GM21619 (cell line): ENCODE measurements around the gene DAZL.

Source experiments
- ATAC-seq: cut with Tn5 transposase; IDR thresholded peaks from one replicate; pipeline ENCODE4 v1.9.1; 2021; ENCODE audit not compliant: unreplicated experiment

Gene DAZL

DNA sequence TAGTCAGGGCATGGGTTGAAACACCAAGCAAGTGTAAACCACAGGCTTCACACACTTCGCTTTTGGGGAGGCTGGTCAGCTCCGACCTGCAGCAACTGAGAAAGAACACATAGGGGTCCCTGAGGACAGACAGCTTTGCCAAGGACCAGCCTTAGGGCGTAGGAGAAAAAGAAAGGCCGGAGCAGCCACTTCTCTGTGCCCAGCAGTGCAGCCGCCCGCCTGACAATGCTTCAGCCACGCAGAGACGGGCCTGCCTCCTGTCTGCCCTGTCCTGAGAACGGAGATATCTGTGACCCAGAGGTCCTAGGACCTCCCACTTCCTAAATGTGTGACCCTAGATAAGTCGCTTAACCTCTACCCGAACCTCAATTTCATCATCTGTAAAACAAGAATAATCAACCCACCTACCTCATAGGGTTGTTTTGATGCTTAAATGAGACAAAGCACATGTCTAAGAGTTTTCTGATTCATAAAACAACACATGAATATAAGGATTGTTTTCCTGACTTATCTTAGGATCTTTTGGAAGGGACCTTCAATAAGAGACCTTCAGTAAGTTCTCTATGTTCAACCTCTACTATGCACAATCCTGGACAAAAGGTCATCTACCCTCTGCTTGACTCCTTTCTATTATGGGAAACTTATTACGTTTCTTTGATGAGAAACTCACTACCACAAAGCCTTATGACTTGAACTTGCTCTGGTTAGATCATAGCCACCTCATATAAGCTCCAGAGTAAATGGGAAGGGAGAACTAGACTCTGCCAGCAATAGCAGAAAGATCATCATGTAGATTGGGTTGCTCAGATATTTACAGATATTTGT lies 58.8 kb downstream of the DAZL start:
- ATAC-seq = no peak

DNA sequence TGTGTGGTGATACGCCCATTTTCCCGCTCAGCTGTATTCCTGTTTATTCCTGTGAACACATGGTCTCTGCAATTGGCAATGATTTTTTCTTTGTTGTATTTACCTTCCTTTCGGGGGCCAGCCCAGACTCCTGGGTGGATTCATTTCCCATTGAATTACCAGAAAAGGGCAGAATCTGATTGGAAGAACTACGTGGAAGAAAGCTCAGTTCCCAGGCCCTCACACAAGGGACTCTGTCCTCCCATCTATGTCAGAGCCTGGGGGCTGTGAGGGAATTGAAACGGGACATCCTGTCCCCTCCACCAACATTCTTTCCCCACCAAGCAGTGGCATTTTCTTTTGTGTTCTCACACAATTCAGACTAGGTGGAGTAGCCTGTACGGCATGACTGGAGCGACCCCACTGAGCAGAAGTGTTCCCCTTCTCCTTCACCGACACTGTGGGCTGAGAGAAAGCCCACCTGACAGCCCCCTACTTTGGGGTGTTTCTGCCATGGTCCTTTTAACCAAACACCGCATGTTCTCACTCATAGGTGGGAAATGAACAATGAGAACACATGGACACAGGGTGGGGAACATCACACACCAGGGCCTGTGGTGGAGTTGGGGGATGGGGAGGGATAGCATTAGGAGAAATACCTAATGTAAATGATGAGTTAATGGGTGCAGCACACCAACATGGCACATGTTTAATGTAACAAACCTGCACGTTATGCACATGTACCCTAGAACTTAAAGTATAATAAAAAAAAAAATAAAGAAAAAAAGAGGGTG lies 59.6 kb downstream of the DAZL start:
- no peak for ATAC-seq

DNA sequence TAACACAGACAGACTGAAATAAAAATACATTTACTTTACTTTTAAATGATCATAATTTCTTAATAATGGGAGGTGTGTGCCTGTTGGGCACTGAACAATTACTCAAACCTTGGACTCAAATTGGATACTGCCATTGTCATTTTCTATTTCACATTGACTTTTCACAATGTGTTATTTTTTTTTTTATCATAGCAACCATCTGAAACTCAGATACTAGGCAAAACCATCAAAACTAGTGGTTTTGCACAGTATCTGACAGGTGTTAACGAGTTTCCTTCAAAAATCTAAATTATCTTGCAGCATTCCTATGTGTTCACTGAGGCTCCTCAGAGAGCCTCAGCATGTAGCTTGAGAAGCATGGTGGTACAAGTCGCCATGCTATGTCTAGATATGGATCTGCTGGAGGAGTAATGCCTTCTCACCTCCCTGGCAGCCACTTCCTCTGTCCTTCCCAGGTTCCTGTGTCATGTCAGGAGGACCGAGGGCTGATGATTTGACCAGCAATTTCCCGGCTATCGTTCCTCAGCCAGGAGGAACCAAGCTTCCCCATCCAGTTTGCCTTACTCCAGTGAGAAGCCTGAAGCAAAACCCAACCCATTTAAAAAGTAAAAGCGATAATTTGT lies 61.9 kb downstream of the DAZL start:
- ATAC-seq = no peak

DNA sequence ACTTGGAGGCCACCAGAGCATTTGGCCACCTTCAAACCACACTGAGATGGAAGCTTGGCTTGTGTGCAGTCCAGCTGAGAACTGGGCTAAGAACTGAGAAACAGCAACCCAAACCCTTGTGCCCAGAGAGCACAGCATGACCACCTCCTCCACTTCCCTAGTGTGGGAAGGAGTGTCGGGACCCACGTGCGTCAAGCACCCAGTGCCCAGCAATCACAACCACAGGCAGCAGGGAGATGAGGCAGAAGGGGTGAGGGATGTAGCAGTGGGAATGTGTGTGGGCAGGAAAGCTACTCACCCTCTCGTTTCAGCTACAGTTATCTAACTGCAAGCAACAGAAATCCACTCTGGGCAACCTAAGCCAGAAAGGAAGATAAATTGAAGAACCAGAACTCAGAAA lies 66.7 kb downstream of the DAZL start:
- ATAC-seq = no peak

DNA sequence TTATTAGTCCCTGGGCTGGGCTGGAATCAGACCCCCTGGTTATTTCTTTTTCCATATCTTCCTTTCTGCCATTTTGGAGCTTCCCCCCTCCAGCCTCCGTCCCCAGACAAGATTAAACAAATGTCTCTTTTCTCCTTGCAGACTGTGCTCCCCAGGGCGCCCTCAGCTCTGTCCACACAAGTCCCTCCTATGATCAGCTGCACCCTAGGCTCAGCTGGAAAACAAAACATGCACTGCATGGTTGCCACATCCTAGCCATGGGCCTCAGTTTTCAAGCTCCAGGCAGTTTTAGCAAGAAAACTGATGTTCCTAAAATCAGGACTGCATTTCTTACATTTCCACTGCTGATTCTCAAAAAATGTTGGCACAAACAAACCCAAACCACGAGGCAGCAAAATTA lies 68.2 kb downstream of the DAZL start:
- ATAC-seq = no peak
